HG02870 (cell line): ENCODE results near the gene TENM4.
"Not testable (repeated sequence)": the region's sequence is repeated elsewhere in the genome, so short reads cannot be mapped to it uniquely, and the experiment has no call there.

ENCODE experiments used
- ATAC-seq: cut with Tn5 transposase; IDR thresholded peaks from one replicate; pipeline ENCODE4 v1.9.1; 2021; ENCODE audit warnings: mild to moderate bottlenecking, moderate library complexity; ENCODE audit not compliant: unreplicated experiment

The TENM4 gene

GRCh38 chr11:79221444-79222130 is 219.2 kb downstream of the TENM4 start:
- ATAC-seq: no peak

GRCh38 chr11:79220171-79220570 is 220.7 kb downstream of the TENM4 start:
- no peak for ATAC-seq

- ATAC-seq: no peak
Observed at GRCh38 chr11:79219186-79220045, 221.4 kb downstream of the TENM4 start.

GRCh38 chr11:79212741-79213190 is 228.1 kb downstream of the TENM4 start:
- ATAC-seq: no peak

- no peak for ATAC-seq
Observed at GRCh38 chr11:79209540-79210266, 231.1 kb downstream of the TENM4 start.

- ATAC-seq: peak; percentile 62
Observed at GRCh38 chr11:79208126-79208525, 232.7 kb downstream of the TENM4 start.

GRCh38 chr11:79206951-79207350 is 233.9 kb downstream of the TENM4 start:
- ATAC-seq: no peak

GRCh38 chr11:79205786-79206185 is 235.0 kb downstream of the TENM4 start:
- ATAC-seq: no peak

- ATAC-seq: peak; percentile 62
Observed at GRCh38 chr11:79201677-79202347, 239.0 kb downstream of the TENM4 start.

GRCh38 chr11:79200398-79201070 is 240.3 kb downstream of the TENM4 start:
- ATAC-seq: no peak

- ATAC-seq: no peak
Observed at GRCh38 chr11:79199729-79200354, 241.0 kb downstream of the TENM4 start.

GRCh38 chr11:79198898-79199250 is 242.0 kb downstream of the TENM4 start:
- no peak for ATAC-seq

- no peak for ATAC-seq
Observed at GRCh38 chr11:79198203-79198897, 242.5 kb downstream of the TENM4 start.

GRCh38 chr11:79196950-79197349 is 243.9 kb downstream of the TENM4 start:
- ATAC-seq: no peak

- ATAC-seq: no peak
Observed at GRCh38 chr11:79195209-79195608, 245.6 kb downstream of the TENM4 start.

- no peak for ATAC-seq
Observed at GRCh38 chr11:79193663-79194310, 247.0 kb downstream of the TENM4 start.

- ATAC-seq: no peak
Observed at GRCh38 chr11:79192836-79193235, 248.0 kb downstream of the TENM4 start.

- ATAC-seq: not testable (repeated sequence)
Observed at GRCh38 chr11:79191716-79192115, 249.1 kb downstream of the TENM4 start.

- ATAC-seq: not testable (repeated sequence)
Observed at GRCh38 chr11:79190553-79190952, 250.3 kb downstream of the TENM4 start.
